HFF-Myc (cell line): ENCODE results near the gene PPP1R12B.

ENCODE experiments used
- DNase-seq: peaks from one replicate; pipeline ENCODE4 v3.0.0-alpha.2; 2011; ENCODE audit warnings: low read depth; ENCODE audit errors: extremely low read depth
- H3K4me3 ChIP-seq: replicated peaks from 2 replicates; pipeline ENCODE4 v1.5.1; 2011; ENCODE audit warnings: low read depth, mild to moderate bottlenecking, control low read depth, low read length
- CTCF ChIP-seq: IDR thresholded peaks from 2 replicates; pipeline ENCODE4 v1.5.1; 2012; ENCODE audit warnings: mild to moderate bottlenecking, low read depth, low read length, control low read depth; ENCODE audit errors: missing control alignments

PPP1R12B gene

GRCh38 chr1:202319381-202320080 lies 29.0 kb upstream of the PPP1R12B start:
- no peak for TF ChIP-seq CTCF
- H3K4me3 ChIP-seq = no peak overlapping the region
- DNase-seq = no peak

- DNase-seq = no peak
- H3K4me3 ChIP-seq = no peak overlapping the region
- no peak for TF ChIP-seq CTCF
Measured at GRCh38 chr1:202320081-202320405, 28.5 kb upstream of the PPP1R12B start.

- no peak for DNase-seq
- no peak for TF ChIP-seq CTCF
- no peak overlapping the region for H3K4me3 ChIP-seq
Measured at GRCh38 chr1:202323731-202324130, 24.8 kb upstream of the PPP1R12B start.

DNA sequence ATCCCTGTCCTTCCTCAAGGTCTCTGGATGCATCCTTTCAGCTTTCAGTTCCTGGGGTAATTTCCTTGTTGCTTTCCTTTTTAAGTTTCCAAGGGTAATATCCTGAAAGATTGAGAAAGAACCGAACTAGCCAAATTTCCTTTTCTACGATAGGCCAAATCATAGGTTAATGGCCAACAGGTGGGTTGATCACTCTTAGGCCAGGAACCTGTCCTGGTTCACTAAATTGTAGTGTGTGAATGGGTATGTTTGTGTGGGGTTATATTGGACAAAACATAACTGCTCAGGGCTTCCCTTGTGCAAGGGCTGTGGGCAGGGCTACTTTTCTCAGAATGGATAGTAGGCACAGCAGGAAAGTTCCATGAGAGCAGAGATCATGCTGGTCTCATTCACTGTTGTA lies 23.9 kb upstream of the PPP1R12B start:
- no peak overlapping the region for H3K4me3 ChIP-seq
- no peak for DNase-seq
- TF ChIP-seq CTCF = no peak

DNA sequence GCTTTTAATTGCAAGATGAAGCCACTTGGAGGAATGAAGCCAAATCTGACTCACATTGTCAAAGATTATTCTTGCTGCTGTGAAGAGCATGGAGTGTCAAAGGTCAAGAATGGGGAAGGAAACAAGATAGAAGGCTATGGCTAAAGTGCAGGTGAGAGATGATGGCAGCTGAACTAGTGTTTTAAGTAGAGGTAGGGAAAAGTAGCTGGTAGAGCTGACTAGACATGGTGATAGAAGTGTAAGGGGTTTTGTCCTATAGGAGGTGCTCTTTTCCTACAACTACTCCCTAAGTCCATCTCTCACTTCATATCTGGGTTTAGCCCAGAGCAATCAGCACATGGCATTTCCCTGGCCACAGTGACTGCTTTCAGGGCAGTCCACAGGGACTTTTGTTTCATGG lies 18.6 kb upstream of the PPP1R12B start:
- no peak for DNase-seq
- TF ChIP-seq CTCF = no peak
- no peak overlapping the region for H3K4me3 ChIP-seq

GRCh38 chr1:202333861-202334260 lies 14.6 kb upstream of the PPP1R12B start:
- no peak overlapping the region for H3K4me3 ChIP-seq
- TF ChIP-seq CTCF = no peak
- DNase-seq = no peak
